Adrenal gland (tissue), 5 donors: Measurements from ENCODE around the gene SPON2.

Source experiments
- POLR2A ChIP-seq, 2 donors: fragments of 450-650 bp; IDR thresholded peaks; one replicate each; pipeline ENCODE4 v1.6.1; 2017; ENCODE audit warnings: antibody characterized with exemption in 2 of 2, mild to moderate bottlenecking in 2 of 2, moderate library complexity in 1 of 2
- TF ChIP-seq, protein P1 (sequence below), 6 experiments: fragments of 450-650 bp in 4 of 6; fragments of 200-600 bp in 2 of 6; sonication (generic) in 1 of 6; IDR thresholded peaks; 1 replicate in 5 of 6; 2 replicates in 1 of 6; pipeline versions ENCODE4 v1.5.1 to v1.8.0; 2016 to 2021; ENCODE audit warnings: antibody characterized with exemption in 6 of 6, mild to moderate bottlenecking in 2 of 6, moderate library complexity in 1 of 6
- donor health status: DM: no; HTN: no; CAD: no.

DNA sequence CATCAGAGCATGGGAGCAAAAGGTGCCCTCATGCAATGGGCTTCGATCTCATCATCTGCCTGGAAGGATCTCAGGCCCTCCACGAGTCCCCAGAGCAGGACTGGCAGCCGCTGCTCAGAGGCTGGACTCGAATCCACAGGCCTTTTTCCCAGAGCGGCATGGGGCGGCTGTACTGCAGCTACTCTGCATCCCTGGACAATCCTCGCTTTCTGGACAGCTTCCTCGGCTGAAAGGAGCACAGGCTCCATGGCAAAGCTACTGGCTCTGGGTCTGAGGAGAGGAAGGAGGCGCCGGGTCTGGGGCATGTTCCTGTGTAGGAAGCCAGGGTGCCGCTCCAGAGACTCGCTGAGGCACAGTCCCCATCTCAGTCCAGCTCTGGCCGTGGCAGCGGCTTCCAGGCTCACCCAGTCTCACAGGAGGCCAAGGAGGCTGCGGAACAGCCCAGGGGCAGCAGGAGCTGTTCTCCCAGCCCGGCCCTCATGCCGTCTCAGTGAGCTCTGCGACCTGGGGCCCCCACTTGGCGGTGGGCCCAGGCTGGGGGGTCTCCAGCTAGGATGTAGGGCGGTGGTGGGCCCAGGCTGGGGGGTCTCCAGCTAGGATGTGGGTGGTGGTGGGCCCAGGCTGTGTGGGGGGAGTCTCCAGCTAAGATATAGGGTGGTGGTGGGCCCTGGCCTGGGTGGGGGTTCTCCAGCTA is 2.7 kb upstream of the SPON2 start:
- TF ChIP-seq, protein P1, sequence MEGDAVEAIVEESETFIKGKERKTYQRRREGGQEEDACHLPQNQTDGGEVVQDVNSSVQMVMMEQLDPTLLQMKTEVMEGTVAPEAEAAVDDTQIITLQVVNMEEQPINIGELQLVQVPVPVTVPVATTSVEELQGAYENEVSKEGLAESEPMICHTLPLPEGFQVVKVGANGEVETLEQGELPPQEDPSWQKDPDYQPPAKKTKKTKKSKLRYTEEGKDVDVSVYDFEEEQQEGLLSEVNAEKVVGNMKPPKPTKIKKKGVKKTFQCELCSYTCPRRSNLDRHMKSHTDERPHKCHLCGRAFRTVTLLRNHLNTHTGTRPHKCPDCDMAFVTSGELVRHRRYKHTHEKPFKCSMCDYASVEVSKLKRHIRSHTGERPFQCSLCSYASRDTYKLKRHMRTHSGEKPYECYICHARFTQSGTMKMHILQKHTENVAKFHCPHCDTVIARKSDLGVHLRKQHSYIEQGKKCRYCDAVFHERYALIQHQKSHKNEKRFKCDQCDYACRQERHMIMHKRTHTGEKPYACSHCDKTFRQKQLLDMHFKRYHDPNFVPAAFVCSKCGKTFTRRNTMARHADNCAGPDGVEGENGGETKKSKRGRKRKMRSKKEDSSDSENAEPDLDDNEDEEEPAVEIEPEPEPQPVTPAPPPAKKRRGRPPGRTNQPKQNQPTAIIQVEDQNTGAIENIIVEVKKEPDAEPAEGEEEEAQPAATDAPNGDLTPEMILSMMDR (IDR thresholded peaks at IDR 0.05), result no peak
- no peak for TF ChIP-seq POLR2A (IDR thresholded peaks at IDR 0.05)
